ENCODE data around the gene SCARF2.

- no peak for TF ChIP-seq CTCF (IDR thresholded peaks at IDR 0.05)
- TF ChIP-seq ATF3 (CRISPR knock-in tag; conservative IDR thresholded peaks at IDR 0.05): no peak
- TF ChIP-seq ZNF532 (CRISPR knock-in tag; IDR thresholded peaks at IDR 0.05; ENCODE audit: borderline replicate concordance): no peak
- no peak for TF ChIP-seq ATF2 (CRISPR knock-in tag; IDR thresholded peaks at IDR 0.05; ENCODE audit: borderline replicate concordance, low read depth)
Measured at GRCh38 chr22:20437613-20438426, at the start of gene SCARF2.

Measured in WTC11 (cell line).